ENCODE results near the gene TOMM40L. TPM values are rescaled to one million over a fixed set of nuclear protein-coding genes. Genes with fewer than 3 reads are reported as not detected.
A peak's percentile ranks its signal among the peaks of the same experiment; 100 is the strongest.

Gene TOMM40L
- total RNA-seq, 2 donors from 2014 or later = 1.8 to 8.9 TPM

DNA sequence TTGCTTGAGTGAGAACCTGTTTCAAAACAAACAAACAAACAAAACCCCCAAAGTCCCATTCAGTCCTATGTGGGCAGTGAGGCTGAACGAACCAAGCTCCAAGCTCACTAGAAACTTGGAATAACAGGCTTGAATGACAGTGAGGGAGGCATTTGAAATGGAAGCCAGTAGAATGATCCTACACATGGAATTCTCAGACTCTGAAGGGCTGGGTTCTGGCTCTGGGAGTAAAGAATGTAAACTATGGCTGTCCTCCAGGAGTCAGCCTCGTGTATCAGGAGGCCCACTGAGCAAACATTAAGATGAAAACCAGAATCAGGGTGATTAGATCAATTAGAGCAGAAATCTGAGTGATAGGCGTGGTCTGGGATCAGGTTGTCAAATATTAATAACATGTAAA is 47.5 kb downstream of the TOMM40L start:
- DNase-seq = no peak
- Histone ChIP-seq H3K27me3 (no peaks in the 10 kb centered on the region), H3K9me3 (no peaks in the 10 kb centered on the region), H3K4me3 (no peak overlapping the region), H3K36me3 (replicated peaks in 1 of 2; ENCODE audit: insufficient read depth in 1 of 2, low read depth in 2 of 2) (no peaks in the 10 kb centered on the region), H3K4me1 (peaks cover 16% of the 10 kb centered on the region), H3K27ac (no peak overlapping the region)
- intact Hi-C loops (cut with DNase I) = no loop called here
- WGBS, 2 donors = 47 to 49% methylated on average over 3 of the region's 3 CpGs
- no peak for ATAC-seq
- TF ChIP-seq POLR2A (IDR thresholded peaks at IDR 0.05) (no peak), CTCF (IDR thresholded peaks at IDR 0.05) (no peak)

DNA sequence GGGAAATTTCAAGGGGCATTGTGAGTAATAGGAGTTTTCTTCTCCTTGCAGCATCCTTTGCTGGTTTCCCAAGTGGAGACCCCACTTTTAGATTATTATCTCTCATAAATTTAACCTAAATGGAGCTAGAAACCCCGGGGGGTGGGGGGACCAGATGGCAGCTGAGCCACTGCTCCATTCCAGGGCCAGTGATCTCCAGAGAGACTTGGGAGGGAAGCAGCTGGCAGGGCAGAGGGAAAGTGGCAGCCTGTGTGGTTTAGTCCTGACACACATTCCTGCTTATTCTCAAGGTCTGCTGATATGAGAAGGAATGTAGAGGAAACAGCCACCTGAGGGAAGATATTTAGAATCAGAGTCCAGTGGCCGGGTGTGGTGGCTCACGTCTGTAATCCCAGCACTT is 49.0 kb downstream of the TOMM40L start:
- 6 to 7% methylated on average over 3 of the region's 3 CpGs for WGBS, 2 donors
- TF ChIP-seq CTCF (IDR thresholded peaks at IDR 0.05) = no peak
- no peak for TF ChIP-seq POLR2A (IDR thresholded peaks at IDR 0.05)
- H3K27me3 ChIP-seq = no peaks in the 10 kb centered on the region
- intact Hi-C loops (cut with DNase I) = no loop called here
- H3K4me3 ChIP-seq = no peak overlapping the region
- ATAC-seq = peak; percentile 89
- H3K27ac ChIP-seq = no peak overlapping the region
- H3K4me1 ChIP-seq = peaks cover 16% of the 10 kb centered on the region
- H3K36me3 ChIP-seq (replicated peaks in 1 of 2; ENCODE audit: insufficient read depth in 1 of 2, low read depth in 2 of 2) = no peaks in the 10 kb centered on the region
- DNase-seq = peak; percentile 46 to 73 (median 54)
- no peaks in the 10 kb centered on the region for H3K9me3 ChIP-seq

Small RNA genes lying within 50 kb of the gene (microRNA-seq; reads per million reads assigned to microRNA genes)
- 0 to 0.45 reads per million in 2 donors for gene MIR5187 (ENCODE audit: borderline number of aligned reads in 2 of 2, borderline replicate concordance in 2 of 2)

Other genes with a start within 250 kb of the TOMM40L start
- 10 to 100 TPM; 40.2 to 41.5 TPM for gene F11R, start 204.9 kb upstream of the TOMM40L start, total RNA-seq
- gene TSTD1, start 187.1 kb upstream of the TOMM40L start, total RNA-seq = 10 to 100 TPM; 49.4 to 90.8 TPM
- gene USF1, start 180.1 kb upstream of the TOMM40L start, total RNA-seq = 10 to 100 TPM; 32.7 to 46.5 TPM
- 1 to 10 TPM; 3.1 to 4.9 TPM for gene ARHGAP30, start 156.2 kb upstream of the TOMM40L start, total RNA-seq
- 1 to 10 TPM; 3.0 to 4.2 TPM for gene NECTIN4, start 136.5 kb upstream of the TOMM40L start, total RNA-seq
- 10 to 100 TPM; 13.5 to 22.7 TPM for gene KLHDC9, start 127.7 kb upstream of the TOMM40L start, total RNA-seq
- 10 to 100 TPM; 29.6 to 54.7 TPM for gene PFDN2, start 108.0 kb upstream of the TOMM40L start, total RNA-seq
- gene NIT1, start 108.0 kb upstream of the TOMM40L start, total RNA-seq = 10 to 100 TPM; 22.8 to 38.6 TPM
- gene DEDD, start 93.4 kb upstream of the TOMM40L start, total RNA-seq = 10 to 100 TPM; 12.9 to 15.8 TPM
- 10 to 100 TPM; 33.6 to 48.8 TPM for gene UFC1, start 72.1 kb upstream of the TOMM40L start, total RNA-seq
- gene USP21, start 66.6 kb upstream of the TOMM40L start, total RNA-seq = 10 to 100 TPM; 17.8 to 21.0 TPM
- 10 to 100 TPM; 16.2 to 18.9 TPM for gene PPOX, start 59.6 kb upstream of the TOMM40L start, total RNA-seq
- 10 to 100 TPM; 20.2 to 29.3 TPM for gene B4GALT3, start 48.6 kb upstream of the TOMM40L start, total RNA-seq
- 1 to 10 TPM; 6.7 to 7.9 TPM for gene ADAMTS4, start 27.0 kb upstream of the TOMM40L start, total RNA-seq
- gene NDUFS2, start 23.7 kb upstream of the TOMM40L start, total RNA-seq = 10 to 100 TPM; 46.4 to 67.2 TPM
- 10 to 100 TPM; 27.0 to 42.0 TPM for gene FCER1G, start 10.8 kb upstream of the TOMM40L start, total RNA-seq
- gene APOA2, start 2.4 kb upstream of the TOMM40L start, total RNA-seq = not detected
- not detected for gene NR1I3, start 12.1 kb downstream of the TOMM40L start, total RNA-seq
- not detected for gene PCP4L1, start 32.7 kb downstream of the TOMM40L start, total RNA-seq
- 1 to 10 TPM; 3.6 to 6.6 TPM for gene MPZ, start 83.9 kb downstream of the TOMM40L start, total RNA-seq
- 10 to 100 TPM; 22.7 to 26.2 TPM for gene SDHC, start 88.3 kb downstream of the TOMM40L start, total RNA-seq
- not detected for gene CFAP126, start 141.8 kb downstream of the TOMM40L start, total RNA-seq